Measurements from ENCODE around the gene SERPINA1.

DNA sequence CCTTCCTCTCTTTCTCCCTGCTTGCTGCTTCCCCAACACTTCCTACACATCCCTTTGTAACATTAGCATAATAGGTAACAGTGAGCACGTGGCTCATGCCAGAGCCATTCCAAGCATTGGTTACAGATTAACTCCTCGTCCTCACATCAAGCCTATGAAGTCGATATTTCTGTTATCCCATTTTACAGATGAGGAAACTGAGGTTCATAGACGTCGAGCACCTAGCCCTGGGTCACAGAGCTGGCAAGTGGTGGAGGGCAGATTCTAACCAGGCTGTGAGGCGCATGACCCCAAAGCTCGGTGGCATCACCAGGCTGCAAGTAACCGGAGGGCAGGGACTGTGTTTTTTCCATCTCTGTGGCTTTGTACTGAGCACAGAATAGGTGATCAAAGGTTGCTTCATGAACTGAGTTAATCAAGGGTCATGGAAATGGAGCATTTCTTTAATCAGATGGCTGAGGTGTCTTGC lies 5.7 kb upstream of the SERPINA1 start:
- TF ChIP-seq POLR2A (IDR thresholded peaks at IDR 0.05): no peak
- TF ChIP-seq, protein P1, sequence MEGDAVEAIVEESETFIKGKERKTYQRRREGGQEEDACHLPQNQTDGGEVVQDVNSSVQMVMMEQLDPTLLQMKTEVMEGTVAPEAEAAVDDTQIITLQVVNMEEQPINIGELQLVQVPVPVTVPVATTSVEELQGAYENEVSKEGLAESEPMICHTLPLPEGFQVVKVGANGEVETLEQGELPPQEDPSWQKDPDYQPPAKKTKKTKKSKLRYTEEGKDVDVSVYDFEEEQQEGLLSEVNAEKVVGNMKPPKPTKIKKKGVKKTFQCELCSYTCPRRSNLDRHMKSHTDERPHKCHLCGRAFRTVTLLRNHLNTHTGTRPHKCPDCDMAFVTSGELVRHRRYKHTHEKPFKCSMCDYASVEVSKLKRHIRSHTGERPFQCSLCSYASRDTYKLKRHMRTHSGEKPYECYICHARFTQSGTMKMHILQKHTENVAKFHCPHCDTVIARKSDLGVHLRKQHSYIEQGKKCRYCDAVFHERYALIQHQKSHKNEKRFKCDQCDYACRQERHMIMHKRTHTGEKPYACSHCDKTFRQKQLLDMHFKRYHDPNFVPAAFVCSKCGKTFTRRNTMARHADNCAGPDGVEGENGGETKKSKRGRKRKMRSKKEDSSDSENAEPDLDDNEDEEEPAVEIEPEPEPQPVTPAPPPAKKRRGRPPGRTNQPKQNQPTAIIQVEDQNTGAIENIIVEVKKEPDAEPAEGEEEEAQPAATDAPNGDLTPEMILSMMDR (IDR thresholded peaks at IDR 0.05): no peak

Data from vagina (tissue), 2 donors.